ENCODE measurements around the gene CCNT1. TPM values are rescaled to one million over a fixed set of nuclear protein-coding genes. Genes with fewer than 3 reads are reported as not detected.
A peak's percentile ranks its signal among the peaks of the same experiment; 100 is the strongest.
"Not testable (repeated sequence)": the region's sequence is repeated elsewhere in the genome, so short reads cannot be mapped to it uniquely, and the experiment has no call there.

The CCNT1 gene
- polyA plus RNA-seq, 2 of the 4 experiments (the other 2 are of a cell fraction), result 13.0 to 54.5 TPM

DNA sequence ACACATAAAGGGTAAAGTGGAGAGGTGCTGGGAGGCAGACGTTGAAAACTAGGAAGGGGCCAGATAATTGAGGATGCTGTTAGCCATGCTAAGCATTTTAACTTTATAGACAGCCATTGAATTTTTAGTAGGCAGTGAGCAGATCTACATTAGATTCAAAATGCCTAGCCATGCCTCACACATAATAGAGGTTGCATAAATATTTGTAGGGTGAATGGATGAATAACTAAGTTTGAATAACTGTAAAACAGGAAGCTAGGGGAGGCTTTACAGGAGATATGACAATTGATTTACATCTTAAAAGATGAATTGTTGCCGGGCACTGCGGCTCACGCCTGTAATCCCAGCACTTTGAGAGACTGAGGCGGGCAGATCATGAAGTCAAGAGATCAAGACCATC, 12.3 kb upstream of the CCNT1 start:
- FAIRE-seq (no peak), ATAC-seq (no peak)

DNA sequence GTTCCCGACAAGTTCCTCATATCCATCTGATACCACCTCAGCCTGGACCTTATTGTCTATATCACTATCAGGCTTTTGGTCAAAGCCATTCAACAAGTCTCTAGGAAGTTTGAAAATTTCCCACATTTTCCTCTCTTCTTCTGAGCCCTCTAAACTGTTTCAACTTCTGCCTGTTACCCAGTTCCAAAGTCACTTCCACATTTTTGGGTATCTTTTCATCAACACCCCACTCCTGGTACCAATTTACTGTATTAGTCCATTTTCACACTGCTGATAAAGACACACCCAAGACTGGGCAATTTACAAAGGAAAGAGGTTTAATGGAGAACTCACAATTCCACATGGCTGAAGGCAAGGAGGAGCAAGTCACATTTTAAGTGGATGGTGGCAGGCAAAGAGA, 4.2 kb upstream of the CCNT1 start:
- H3K4me3 ChIP-seq; CTCF ChIA-PET; H3K4me2 ChIP-seq; ATAC-seq; H3K27ac ChIP-seq; H3K4me1 ChIP-seq; FAIRE-seq; DNase-seq (ENCODE audit: low read depth in 1 of 2, low spot score in 1 of 2); POLR2A ChIA-PET: not testable (repeated sequence)
- 68% methylated on average over 1 of the region's 1 CpG for WGBS (ENCODE audit: missing lambda C conversion rate)
- peaks cover 23% of the 10 kb centered on the region for H3K9me3 ChIP-seq

More for the DNA sequence above, 12.3 kb upstream of the CCNT1 start:
- ChIA-PET POLR2A (no interaction called here), CTCF (interaction anchor here (0.6 to 1.1 kb wide), 2 partner anchors 17 to 67 kb away, joined by 3 to 4 read pairs; no protein-coding TSS in a partner anchor)
- WGBS (ENCODE audit: missing lambda C conversion rate), result 75% methylated on average over 5 of the region's 5 CpGs
- DNase-seq (ENCODE audit: low read depth in 1 of 2, low spot score in 1 of 2), result no peak
- no peaks in the 10 kb centered on the region for H3K4me1 ChIP-seq
- no peaks in the 10 kb centered on the region for H3K9me3 ChIP-seq
- H3K4me2 ChIP-seq, result no peak overlapping the region
- H3K27ac ChIP-seq, result no peak overlapping the region
- no peak overlapping the region for H3K4me3 ChIP-seq
- TF ChIP-seq EP300 (IDR thresholded peaks at IDR 0.05) (no peak), JUNB (IDR thresholded peaks at IDR 0.05) (no peak), RFX5 (IDR thresholded peaks at IDR 0.05) (no peak), HOXB5 (CRISPR knock-in tag; IDR thresholded peaks at IDR 0.05) (no peak), RNF2 (IDR thresholded peaks at IDR 0.05; ENCODE audit: borderline replicate concordance, low read depth) (no peak), CEBPB (IDR thresholded peaks at IDR 0.05) (no peak), NR3C1 (IDR thresholded peaks at IDR 0.05) (no peak), HES2 (IDR thresholded peaks at IDR 0.05) (no peak), NFE2L2 (conservative IDR thresholded peaks at IDR 0.05; ENCODE audit: low read length) (no peak), CHD2 (IDR thresholded peaks at IDR 0.05; ENCODE audit: low read length, partially characterized antibody) (no peak), SREBF2 (IDR thresholded peaks at IDR 0.05) (no peak), KDM1A (IDR thresholded peaks at IDR 0.05; ENCODE audit: low read depth) (no peak), PHF8 (IDR thresholded peaks at IDR 0.05; ENCODE audit: borderline replicate concordance, low read depth) (no peak), FOSB (CRISPR knock-in tag; IDR thresholded peaks at IDR 0.05) (no peak), KDM5A (IDR thresholded peaks at IDR 0.05) (no peak)

GRCh38 chr12:48720171-48720570, 3.7 kb upstream of the CCNT1 start:
- H3K9me3 ChIP-seq, result peaks cover 23% of the 10 kb centered on the region
- DNase-seq (ENCODE audit: low read depth in 1 of 2, low spot score in 1 of 2); H3K4me3 ChIP-seq; H3K4me1 ChIP-seq; H3K27ac ChIP-seq; H3K4me2 ChIP-seq; ATAC-seq; FAIRE-seq; POLR2A ChIA-PET: not testable (repeated sequence)
- WGBS (ENCODE audit: missing lambda C conversion rate), result 42% methylated on average over 2 of the region's 2 CpGs
- CTCF ChIA-PET, result interaction anchor here (0.8 kb wide), 1 partner anchor 33 kb away, joined by 3 read pairs; no protein-coding TSS in a partner anchor

- FAIRE-seq; POLR2A ChIA-PET; DNase-seq (ENCODE audit: low read depth in 1 of 2, low spot score in 1 of 2); H3K27ac ChIP-seq; H3K4me2 ChIP-seq; ATAC-seq; H3K4me3 ChIP-seq: not testable (repeated sequence)
- H3K4me1 ChIP-seq, result peaks cover 12% of the 10 kb centered on the region
- peaks cover 23% of the 10 kb centered on the region for H3K9me3 ChIP-seq
- TF ChIP-seq MAFK (IDR thresholded peaks at IDR 0.05; ENCODE audit: partially characterized antibody), result peak; percentile 36
- CTCF ChIA-PET, result interaction anchor here (1.2 to 1.4 kb wide), 2 partner anchors 8 to 96 kb away, joined by 4 read pairs; a partner anchor contains a TSS
- 83% methylated on average over 4 of the region's 4 CpGs for WGBS (ENCODE audit: missing lambda C conversion rate)
Measured at GRCh38 chr12:48719002-48719401, 2.5 kb upstream of the CCNT1 start.

DNA sequence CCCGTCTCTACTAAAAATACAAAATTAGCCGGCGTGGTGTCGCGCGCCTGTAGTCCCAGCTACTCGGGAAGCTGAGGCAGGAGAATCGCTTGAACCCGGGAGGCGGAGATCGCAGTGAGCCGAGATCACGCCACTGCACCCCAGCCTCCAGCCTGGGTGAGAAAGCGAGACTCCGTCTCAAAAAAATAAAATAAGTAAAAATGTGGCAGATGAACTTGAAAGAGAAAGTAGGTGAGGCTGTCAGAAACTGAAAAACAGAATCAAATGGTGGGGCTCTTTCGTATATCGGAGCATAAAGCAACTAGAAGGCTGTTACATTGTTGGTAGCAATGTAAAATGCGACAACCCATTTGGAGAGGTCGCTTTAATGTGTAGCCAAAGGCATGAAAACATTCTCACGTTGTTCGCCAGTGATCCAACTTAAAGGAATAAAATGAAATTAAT, 767 bp upstream of the CCNT1 start:
- CTCF ChIA-PET, result interaction anchor here (1.2 to 1.5 kb wide), 2 partner anchors 36 to 78 kb away, joined by 3 to 5 read pairs; no protein-coding TSS in a partner anchor
- no peak for FAIRE-seq
- ATAC-seq, result peak in 1 of 2 experiments; percentile 1; a peak in 3 of 6 replicates

More for the DNA sequence above, 767 bp upstream of the CCNT1 start:
- POLR2A ChIA-PET, result interaction anchor here (1.0 kb wide), 1 partner anchor 9 kb away, joined by 3 read pairs; no protein-coding TSS in a partner anchor
- peak in 1 of 2 experiments; percentile 27 for DNase-seq (ENCODE audit: low read depth in 1 of 2, low spot score in 1 of 2)
- Histone ChIP-seq H3K4me2 (peak overlapping the region; percentile 91), H3K27ac (peak overlapping the region; percentile 93), H3K4me3 (peak overlapping the region; percentile 72), H3K4me1 (peaks cover 18% of the 10 kb centered on the region), H3K9me3 (peaks cover 23% of the 10 kb centered on the region)
- 9% methylated on average over 21 of the region's 21 CpGs for WGBS (ENCODE audit: missing lambda C conversion rate)
- TF ChIP-seq ZC3H11A (IDR thresholded peaks at IDR 0.05), result no peak
- no peak for TF ChIP-seq HOXB13 (CRISPR knock-in tag; IDR thresholded peaks at IDR 0.05; ENCODE audit: low read depth)
- TF ChIP-seq CHD4 (IDR thresholded peaks at IDR 0.05; ENCODE audit: borderline replicate concordance), result peak; percentile 91; the same call in 1 of the 2 replicates
- TF ChIP-seq PHF8 (IDR thresholded peaks at IDR 0.05; ENCODE audit: borderline replicate concordance, low read depth), result peak; percentile 6
- 0 out of 2 replicates have a peak, but pooled peaks have one; percentile 26 for TF ChIP-seq HMGXB4 (CRISPR knock-in tag; IDR thresholded peaks at IDR 0.05; ENCODE audit: borderline replicate concordance)
- TF ChIP-seq HOXB5 (CRISPR knock-in tag; IDR thresholded peaks at IDR 0.05), result 0 out of 2 replicates have a peak, but pooled peaks have one; percentile 8

Data from A549 (cell line).